H1 (cell line): ENCODE results near the gene MRPS18B. TPM values are rescaled to one million over a fixed set of nuclear protein-coding genes. Genes with fewer than 3 reads are reported as not detected.

Source experiments
- CBX5 ChIP-seq: fragments of 300-800, 300-1000 bp; sonication (generic); IDR thresholded peaks from 2 replicates; pipeline ENCODE4 v1.7.1; 2016; ENCODE audit warnings: antibody characterized with exemption, low read length, low read depth
- POLR2AphosphoS5 ChIP-seq: IDR thresholded peaks from 2 replicates; pipeline ENCODE4 v1.6.1; 2011; ENCODE audit warnings: low read depth, low read length
- RBBP5 ChIP-seq: IDR thresholded peaks from 2 replicates; pipeline ENCODE4 v1.7.1; 2012; ENCODE audit warnings: low read depth, mild to moderate bottlenecking, inconsistent platforms, low read length, moderate library complexity, borderline replicate concordance
- polyA plus RNA-seq, 7 experiments: library from polyadenylated mRNA; depleted of rRNA in 3 of 7; stranded (reverse) in 5 of 7; unstranded in 2 of 7; fragments of >200 nt in 5 of 7; fragments of 200-250 nt in 2 of 7; gene quantifications; 1 replicate in 5 of 7; 2 replicates in 1 of 7; 4 replicates in 1 of 7; pipeline versions ENCODE4 v1.2.1 to v1.2.3, GENCODE V29; 2011 to 2013; ENCODE audit warnings: missing spikeins in 2 of 7, mixed read lengths in 2 of 7
- total RNA-seq: library from RNA; stranded (reverse); fragmentation: NEBNext Ultra II Directional; extraction: Animal tissue kit (Norgen Biotek cat#: 25700); gene quantifications from 2 replicates; pipeline ENCODE4 v1.2.1, GENCODE V29; 2021

The MRPS18B gene
- total and polyA plus RNA-seq, 2 of the 8 experiments (the other 6 are each of a cell fraction or from before 2014, with no cell fraction given) = 57.8 to 83.3 TPM

- TF ChIP-seq POLR2AphosphoS5 = no peak
- no peak for TF ChIP-seq RBBP5
- no peak for TF ChIP-seq CBX5
Observed at GRCh38 chr6:30646450-30647241, 29.0 kb downstream of the MRPS18B start, which contains the start of gene C6orf136 (continued).
